ENCODE data around the gene CYTL1.

DNA sequence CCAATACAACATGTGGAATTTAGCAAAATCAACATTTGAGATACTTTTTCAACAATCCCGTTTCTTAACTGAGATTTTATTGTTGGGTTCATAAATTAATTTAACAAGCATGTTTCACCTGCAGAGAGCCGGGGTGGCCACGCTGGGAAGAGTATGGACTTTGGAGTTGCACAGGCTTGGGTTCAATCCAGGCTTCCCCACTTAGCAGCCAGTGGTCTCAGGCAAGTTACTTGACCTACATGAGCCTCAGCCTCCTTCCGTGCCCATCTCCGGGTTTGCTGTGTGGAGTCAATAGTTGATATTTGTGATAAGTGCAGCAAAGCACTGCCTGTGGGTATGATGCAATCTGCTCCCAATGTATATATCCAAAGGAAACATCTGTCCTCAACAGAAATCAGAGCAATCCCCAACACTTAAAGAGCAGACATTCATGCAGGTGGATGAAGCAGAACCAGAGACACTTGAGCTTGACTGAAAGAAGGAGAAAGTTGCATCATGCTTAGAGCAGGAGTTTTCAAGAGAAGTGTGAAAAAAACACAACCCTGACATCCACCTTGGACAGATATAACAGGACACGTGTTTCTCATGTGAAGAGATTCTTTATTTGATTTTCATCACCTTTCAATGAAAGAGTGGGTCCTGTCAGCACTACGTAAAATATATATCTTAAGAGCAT lies 5.1 kb downstream of the CYTL1 start:
- TF ChIP-seq EZH2 (IDR thresholded peaks at IDR 0.05; ENCODE audit: low read length): no peak
- TF ChIP-seq, protein P1, sequence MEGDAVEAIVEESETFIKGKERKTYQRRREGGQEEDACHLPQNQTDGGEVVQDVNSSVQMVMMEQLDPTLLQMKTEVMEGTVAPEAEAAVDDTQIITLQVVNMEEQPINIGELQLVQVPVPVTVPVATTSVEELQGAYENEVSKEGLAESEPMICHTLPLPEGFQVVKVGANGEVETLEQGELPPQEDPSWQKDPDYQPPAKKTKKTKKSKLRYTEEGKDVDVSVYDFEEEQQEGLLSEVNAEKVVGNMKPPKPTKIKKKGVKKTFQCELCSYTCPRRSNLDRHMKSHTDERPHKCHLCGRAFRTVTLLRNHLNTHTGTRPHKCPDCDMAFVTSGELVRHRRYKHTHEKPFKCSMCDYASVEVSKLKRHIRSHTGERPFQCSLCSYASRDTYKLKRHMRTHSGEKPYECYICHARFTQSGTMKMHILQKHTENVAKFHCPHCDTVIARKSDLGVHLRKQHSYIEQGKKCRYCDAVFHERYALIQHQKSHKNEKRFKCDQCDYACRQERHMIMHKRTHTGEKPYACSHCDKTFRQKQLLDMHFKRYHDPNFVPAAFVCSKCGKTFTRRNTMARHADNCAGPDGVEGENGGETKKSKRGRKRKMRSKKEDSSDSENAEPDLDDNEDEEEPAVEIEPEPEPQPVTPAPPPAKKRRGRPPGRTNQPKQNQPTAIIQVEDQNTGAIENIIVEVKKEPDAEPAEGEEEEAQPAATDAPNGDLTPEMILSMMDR (optimal IDR thresholded peaks at IDR 0.05 in 1 of 3, IDR thresholded peaks at IDR 0.05 in 1 of 3, conservative IDR thresholded peaks at IDR 0.05 in 1 of 3; ENCODE audit: extremely low read depth in 1 of 3, insufficient read depth in 2 of 3, low read length in 3 of 3): no peak
